Kidney tubule cell (primary cell): ENCODE results near the gene MRPS5.
A peak's percentile ranks its signal among the peaks of the same experiment; 100 is the strongest.
"Not testable (repeated sequence)": the region's sequence is repeated elsewhere in the genome, so short reads cannot be mapped to it uniquely, and the experiment has no call there.

ENCODE experiments used
- DNase-seq: peaks from one replicate; pipeline ENCODE4 v3.0.0-alpha.2; 2018; ENCODE audit warnings: low spot score

Gene MRPS5

DNA sequence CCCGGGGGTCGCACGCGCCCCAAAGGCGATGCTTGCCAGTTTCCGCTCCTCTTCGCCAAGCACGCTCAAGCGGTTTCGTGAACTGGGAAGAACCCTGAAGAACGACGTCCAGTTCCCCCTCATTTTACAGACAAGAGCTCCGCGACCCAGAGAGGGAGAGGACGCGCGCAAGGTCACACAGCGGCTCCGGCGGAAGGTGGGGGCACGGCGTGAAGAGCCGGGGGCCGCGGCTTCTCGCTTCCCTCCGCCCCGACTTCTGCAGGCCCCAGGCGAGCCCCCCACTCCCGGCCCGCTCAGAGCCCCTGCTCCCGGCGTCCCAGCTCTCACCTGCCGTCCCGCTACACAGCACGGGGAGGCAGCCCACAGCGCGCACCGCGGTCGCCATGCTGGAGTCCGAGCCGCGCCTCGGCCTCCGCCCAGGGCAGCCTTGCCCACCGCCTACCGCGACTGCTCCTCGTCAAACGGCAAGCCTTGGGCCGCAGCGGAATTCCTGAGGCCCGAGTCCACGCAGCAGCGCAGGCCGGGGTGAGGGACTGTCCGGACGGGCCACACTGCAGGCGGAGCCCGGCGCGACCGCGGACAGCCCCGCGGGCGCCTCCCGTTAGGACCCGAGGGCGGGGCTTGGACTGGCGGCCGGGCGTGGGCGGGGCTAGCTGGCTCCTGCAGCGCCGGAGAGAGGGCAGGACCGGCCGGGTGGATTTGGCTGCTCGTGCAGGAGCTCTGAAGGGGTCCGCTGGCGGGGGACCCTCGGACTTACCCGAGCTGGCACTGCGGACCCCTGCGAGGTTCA, at the start of gene MRPS5:
TSS of gene MRPS5 (minus strand) at position 402 of the 790 bp plus-strand sequence. CDS start at position 385, 17 bp downstream.
- DNase-seq = peak; percentile 77

DNA sequence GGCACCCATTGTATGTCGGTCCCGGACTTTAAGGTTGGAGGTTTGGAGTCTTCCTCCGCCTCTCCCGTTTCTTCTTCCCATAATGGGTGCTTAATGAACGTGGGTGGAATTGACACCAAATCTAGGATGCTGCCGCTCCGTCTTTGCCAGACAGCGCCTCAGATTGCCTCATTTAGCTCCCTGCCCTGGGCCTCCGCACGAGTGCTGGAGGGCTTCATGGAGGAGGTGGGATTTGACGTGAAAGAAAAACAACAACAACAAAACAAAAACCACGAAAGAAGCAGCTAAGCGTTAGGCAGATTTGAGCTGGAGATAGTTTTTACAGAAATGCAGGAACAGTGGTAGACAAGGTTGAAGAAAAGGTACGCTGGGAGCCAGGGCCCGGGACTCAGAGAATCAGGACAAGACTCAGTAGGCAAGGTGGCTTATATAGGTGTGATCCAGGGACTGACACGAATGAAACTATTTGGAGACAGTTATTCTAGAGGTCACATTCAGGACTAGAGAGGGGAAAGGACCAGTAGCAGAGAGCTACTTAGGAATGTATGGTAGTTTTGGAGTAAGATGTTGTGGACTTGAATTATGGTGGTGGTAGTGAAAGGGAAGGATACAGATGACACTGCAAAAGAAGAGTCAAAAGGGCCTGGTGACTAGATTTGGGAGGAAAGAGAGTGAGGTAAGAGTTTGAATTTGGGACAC, 44.6 kb upstream of the MRPS5 start:
- DNase-seq = no peak

GRCh38 chr2:95165371-95166064, 43.9 kb upstream of the MRPS5 start, which contains the start of gene ZNF2:
TSS of gene ZNF2 (plus strand) at chr2:95165809. CDS start at chr2:95176227, 10,418 bp downstream.
- DNase-seq = peak; percentile 98

GRCh38 chr2:95165030-95165370, 43.4 kb upstream of the MRPS5 start:
- DNase-seq = no peak

GRCh38 chr2:95159690-95160449, 38.3 kb upstream of the MRPS5 start, which contains the start of gene ZNF514:
TSS of gene ZNF514 (minus strand) at chr2:95159848. CDS start at chr2:95153253, 6,595 bp downstream.
- peak; percentile 78 for DNase-seq

GRCh38 chr2:95158891-95159619, 37.4 kb upstream of the MRPS5 start:
- DNase-seq = peak; percentile 45

DNA sequence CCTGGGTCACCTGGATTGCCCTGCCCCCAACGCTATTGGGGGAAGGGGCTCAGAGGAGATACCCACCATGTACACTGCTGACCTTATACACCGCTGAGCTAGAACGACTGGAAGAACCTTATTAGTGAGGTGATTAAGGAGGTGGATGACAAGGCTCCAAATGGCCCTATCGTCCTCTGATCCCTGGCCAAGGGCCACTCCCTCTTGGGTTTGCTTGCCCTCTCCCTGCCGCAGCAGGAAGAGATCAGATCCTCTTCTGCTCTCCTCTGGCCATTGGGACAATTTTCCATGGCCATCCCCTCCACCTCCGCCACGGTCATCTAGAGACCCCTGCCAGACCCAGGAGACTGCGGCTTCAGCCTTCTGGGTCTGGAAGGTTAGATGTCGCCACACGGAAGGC, 36.8 kb upstream of the MRPS5 start:
- DNase-seq = peak; percentile 8

DNA sequence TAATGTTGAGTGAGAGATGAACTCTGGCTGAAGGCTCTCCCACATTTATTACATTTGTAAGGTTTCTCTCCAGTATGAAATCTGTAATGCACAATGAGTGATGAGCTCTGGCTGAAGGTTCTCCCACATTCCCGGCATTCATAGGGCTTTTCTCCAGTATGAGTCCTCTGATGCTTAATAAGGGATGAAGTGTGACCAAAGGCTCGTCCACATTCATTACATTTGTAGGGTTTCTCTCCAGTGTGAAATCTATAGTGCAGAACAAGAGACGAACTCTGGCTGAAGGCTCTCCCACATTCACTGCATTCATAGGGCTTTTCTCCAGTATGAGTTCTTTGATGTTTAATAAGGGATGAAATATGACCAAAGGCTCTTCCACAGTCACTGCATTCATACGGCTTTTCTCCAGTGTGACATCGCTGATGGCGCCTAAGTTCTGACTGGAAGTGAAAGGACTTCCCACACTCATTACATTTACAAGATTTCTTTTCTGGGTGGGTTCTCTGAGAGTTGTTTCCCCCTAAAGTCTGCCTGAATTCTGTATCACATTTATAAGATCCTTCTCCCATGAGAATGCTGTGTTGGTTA, 27.9 kb upstream of the MRPS5 start:
- no peak for DNase-seq

- no peak for DNase-seq
Observed at GRCh38 chr2:95143838-95144237, 22.2 kb upstream of the MRPS5 start.

- DNase-seq = no peak
Observed at GRCh38 chr2:95138702-95139101, 17.1 kb upstream of the MRPS5 start.

- no peak for DNase-seq
Observed at GRCh38 chr2:95122197-95122551, 566 bp upstream of the MRPS5 start.

DNA sequence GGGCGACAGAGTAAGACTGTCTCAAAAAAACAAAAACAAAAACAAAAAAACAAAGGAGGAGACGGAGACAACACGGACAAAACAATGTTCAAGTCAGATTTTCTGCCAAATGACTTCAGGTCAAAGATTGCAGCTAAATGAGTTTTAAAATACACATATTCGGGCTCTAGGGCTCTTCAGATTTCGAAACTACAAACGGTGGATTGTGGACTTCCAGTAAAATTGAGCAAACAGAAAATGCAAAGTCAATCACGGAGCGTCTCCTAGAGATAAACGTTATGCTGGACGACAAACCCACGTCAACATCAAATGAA, 558 bp downstream of the MRPS5 start:
- DNase-seq = no peak

GRCh38 chr2:95115418-95115817, 6.2 kb downstream of the MRPS5 start:
- peak; percentile 82 for DNase-seq

DNA sequence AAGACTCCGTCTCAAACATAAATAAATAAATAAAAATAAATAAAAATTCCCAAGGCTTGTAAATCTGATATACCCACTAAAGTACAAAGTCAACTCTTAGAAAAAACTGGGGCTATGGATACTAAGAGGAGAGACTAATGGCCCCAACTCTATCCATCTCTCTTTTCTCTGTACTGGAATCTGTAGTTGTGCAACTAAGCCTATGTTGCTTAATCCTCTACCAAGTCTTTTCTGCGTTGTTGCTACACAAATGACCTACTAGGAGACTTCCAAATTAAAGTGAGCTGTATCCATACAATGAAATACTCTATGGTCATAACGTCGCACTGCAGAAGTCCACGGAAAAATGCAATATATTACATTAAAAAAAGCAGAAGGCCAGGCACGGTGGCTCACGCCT, 8.1 kb downstream of the MRPS5 start:
- DNase-seq = no peak

DNA sequence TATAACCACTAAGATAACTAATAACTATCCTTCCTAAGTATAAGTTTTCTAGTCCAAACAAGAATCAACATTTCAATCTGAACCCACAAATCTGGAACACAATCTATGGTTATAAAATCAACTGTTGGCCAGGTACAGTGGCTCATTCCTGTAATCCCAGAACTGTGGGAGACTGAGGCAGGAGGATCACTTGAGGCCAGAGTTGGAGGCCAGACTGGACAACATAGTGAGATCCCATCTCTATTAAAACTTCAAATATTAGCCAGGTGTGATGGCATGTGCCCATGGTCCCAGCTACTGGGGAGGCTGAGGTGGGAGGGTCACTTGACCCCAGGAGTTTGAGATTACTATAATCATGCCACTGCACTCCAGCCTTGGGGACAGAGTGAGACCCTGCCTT, 11.2 kb downstream of the MRPS5 start:
- DNase-seq = no peak

- no peak for DNase-seq
Observed at GRCh38 chr2:95109260-95109659, 12.3 kb downstream of the MRPS5 start.

GRCh38 chr2:95106081-95106480, 15.5 kb downstream of the MRPS5 start:
- no peak for DNase-seq

DNA sequence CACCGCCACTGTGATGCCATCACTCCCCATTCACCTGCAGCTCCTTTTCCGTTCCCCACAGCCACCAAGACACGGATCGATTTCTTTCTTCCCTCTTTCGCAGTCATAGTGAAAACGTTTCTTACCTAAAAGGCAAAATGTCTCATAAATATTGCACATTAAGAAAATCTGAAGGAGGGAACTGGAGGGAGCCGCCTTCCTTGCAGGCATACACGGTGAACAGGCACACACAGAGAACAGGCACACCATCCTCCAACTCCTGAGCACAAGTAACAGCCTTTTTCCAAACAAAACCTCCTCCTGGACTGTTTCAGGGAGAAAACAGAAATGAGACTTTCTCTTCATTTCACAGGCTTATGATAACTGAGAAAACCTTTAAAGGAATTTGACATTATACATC, 17.0 kb downstream of the MRPS5 start:
- DNase-seq = no peak

DNA sequence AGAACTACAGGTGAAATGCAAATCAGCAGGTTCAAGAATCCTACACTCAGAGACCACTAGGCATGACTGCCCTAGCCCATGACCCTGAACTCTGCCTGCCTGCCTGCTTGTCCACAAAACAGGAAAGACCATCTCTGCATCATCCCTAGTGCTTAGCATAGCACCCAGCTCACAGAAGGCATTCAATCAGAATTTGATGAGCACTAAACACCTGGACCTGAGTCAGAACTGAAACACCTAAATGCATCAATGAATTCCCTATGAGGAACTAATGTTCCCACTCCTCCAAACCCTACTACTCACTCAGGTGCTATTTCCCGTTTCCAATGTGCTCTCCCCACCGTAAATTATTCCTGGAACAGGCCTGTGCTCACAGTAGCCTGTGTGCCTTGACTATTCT, 21.7 kb downstream of the MRPS5 start:
- DNase-seq = peak; percentile 86

DNA sequence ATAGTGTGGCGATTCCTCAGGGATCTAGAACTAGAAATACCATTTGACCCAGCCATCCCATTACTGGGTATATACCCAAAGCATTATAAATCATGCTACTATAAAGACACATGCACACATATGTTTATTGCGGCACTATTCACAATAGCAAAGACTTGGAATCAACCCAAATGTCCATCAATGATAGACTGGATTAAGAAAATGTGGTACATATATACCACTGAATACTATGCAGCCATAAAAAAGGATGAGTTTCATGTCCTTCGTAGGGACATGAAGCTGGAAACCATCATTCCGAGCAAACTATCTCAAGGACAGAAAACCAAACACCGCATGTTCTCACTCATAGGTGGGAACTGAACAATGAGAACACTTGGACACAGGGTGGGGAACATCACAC, 23.3 kb downstream of the MRPS5 start:
- DNase-seq = not testable (repeated sequence)

DNA sequence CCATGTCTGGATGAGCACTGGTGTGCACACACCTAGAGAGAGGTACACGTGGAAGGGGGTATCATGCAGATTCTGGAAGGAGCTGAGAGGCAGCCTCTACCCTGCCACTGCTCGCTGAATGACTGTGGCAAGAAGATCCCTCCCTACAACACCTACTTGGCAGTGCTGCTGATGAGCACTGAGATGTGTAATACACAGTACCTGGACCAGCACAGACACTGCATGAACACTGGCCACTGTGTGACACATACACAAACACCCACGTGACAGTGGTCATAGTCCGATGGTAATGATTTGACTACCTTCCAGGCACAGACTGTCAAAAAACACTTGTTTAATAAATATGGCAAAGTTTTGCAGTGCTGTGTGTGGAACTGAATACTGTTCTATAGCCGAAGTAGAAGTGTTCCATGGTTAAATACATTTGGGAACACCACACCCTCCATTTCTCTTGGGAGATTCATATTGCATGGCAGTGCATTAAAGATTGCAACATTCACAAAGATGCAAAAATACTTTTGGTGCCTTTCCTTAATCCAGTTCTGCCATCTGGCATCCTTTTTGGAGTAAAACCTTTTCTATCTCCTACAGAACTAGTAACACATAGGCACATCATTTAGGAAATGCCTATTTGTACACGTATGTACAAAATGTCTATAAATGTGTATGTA, 29.6 kb downstream of the MRPS5 start:
- no peak for DNase-seq
